DND-41 (cell line): Measurements from ENCODE around the gene CCDC81.

Source experiments
- CTCF ChIP-seq: IDR thresholded peaks from 2 replicates; pipeline ENCODE4 v1.5.1; 2012; ENCODE audit warnings: borderline replicate concordance, low read length, moderate library complexity, mild to moderate bottlenecking; ENCODE audit not compliant: poor library complexity, severe bottlenecking; ENCODE audit errors: extremely low read depth
- EZH2 ChIP-seq: IDR thresholded peaks from 3 replicates; pipeline ENCODE4 v1.6.1; 2012; ENCODE audit warnings: borderline replicate concordance, low read depth, mild to moderate bottlenecking, moderate library complexity, low read length, inconsistent platforms; ENCODE audit not compliant: severe bottlenecking

GRCh38 chr11:86459682-86460460, 85.2 kb downstream of the CCDC81 start:
- no peak for TF ChIP-seq EZH2
- TF ChIP-seq CTCF: no peak
